Prostate gland (tissue), 2 donors: ENCODE measurements around the gene SCRN2.

Source experiments
- CTCF ChIP-seq, 4 experiments: fragments of 200-600 bp in 2 of 4; fragments of 450-650 bp in 2 of 4; sonication (generic) in 2 of 4; IDR thresholded peaks; 1 replicate in 3 of 4; 2 replicates in 1 of 4; pipeline ENCODE4 v1.5.1; 2016 to 2019; ENCODE audit warnings: antibody characterized with exemption in 4 of 4, mild to moderate bottlenecking in 2 of 4, moderate library complexity in 2 of 4
- POLR2AphosphoS5 ChIP-seq: sonication (generic); formaldehyde crosslinking; IDR thresholded peaks from one replicate; pipeline ENCODE4 v1.6.1; 2017; ENCODE audit warnings: antibody characterized with exemption

DNA sequence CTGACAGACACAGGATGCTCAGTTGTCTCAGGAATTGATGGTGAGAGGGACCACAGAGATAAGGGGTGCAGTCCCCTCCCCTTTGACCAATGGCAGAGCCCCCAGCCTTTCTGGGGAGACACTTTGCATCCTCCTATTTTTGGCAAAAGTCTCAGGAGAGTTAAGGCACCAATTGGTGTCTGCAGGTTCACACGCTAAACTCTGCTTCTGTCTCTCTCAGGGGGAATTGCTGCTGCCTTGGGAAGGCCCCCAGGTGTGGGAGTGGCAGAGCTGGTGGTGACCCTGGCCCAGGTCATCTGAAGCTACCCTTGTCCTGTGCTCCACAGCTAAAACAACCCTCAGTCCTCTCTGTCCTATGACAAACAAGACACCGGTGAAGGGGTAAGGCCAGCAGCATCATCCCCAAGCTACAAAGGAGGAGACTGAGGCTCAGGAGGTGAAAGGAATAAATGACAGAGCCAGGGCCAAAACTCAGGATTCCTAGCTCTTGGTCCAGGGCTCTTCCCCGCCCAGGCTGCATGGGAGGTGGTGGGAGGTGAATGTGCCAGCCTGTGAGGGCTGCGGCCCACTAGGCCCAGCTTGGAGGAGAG lies 39.8 kb downstream of the SCRN2 start:
- no peak for TF ChIP-seq CTCF (IDR thresholded peaks at IDR 0.05)
- TF ChIP-seq POLR2AphosphoS5: no peak
